HL-60 (cell line): Measurements from ENCODE around the gene FASTK.
"Not testable (repeated sequence)": the region's sequence is repeated elsewhere in the genome, so short reads cannot be mapped to it uniquely, and the experiment has no call there.

Source experiments
- DNase-seq, 2 experiments: peaks; one replicate each; pipeline ENCODE4 v3.0.0-alpha.2; 2010 to 2020; ENCODE audit warnings: low read depth in 1 of 2, low spot score in 1 of 2
- H3K27ac ChIP-seq: fragments of 250-450 bp; sonication (Bioruptor Pico); replicated peaks from 2 replicates; pipeline ENCODE4 v1.5.1; 2020; ENCODE audit warnings: mild to moderate bottlenecking, moderate library complexity
- H3K27me3 ChIP-seq: fragments of 250-450 bp; sonication (Bioruptor Pico); 2 replicates; pipeline ENCODE4 v1.5.1; 2021; ENCODE audit warnings: mild to moderate bottlenecking, moderate library complexity; ENCODE audit not compliant: insufficient read depth, poor library complexity, severe bottlenecking
- H3K4me3 ChIP-seq: replicated peaks from 2 replicates; pipeline ENCODE4 v1.5.1; 2011; ENCODE audit warnings: mild to moderate bottlenecking, control low read depth, low read length; ENCODE audit not compliant: insufficient read depth
- GABPA ChIP-seq: IDR thresholded peaks from 2 replicates; pipeline ENCODE4 v1.6.1; 2012; ENCODE audit warnings: low read depth
- POLR2AphosphoS5 ChIP-seq: IDR thresholded peaks from 2 replicates; pipeline ENCODE4 v1.6.1; 2012; ENCODE audit warnings: low read depth
- SPI1 ChIP-seq: IDR thresholded peaks from 2 replicates; pipeline ENCODE4 v1.6.1; 2012; ENCODE audit warnings: low read depth, mild to moderate bottlenecking, borderline replicate concordance
- TF ChIP-seq, protein P1 (sequence below): IDR thresholded peaks from one replicate; pipeline ENCODE4 v1.5.1; 2011; ENCODE audit warnings: low read length, control low read depth, inconsistent platforms; ENCODE audit not compliant: insufficient read depth
- TF ChIP-seq, protein P2 (sequence below): IDR thresholded peaks from 2 replicates; pipeline ENCODE4 v1.6.1; 2012; ENCODE audit warnings: low read depth; ENCODE audit not compliant: insufficient replicate concordance

FASTK gene

DNA sequence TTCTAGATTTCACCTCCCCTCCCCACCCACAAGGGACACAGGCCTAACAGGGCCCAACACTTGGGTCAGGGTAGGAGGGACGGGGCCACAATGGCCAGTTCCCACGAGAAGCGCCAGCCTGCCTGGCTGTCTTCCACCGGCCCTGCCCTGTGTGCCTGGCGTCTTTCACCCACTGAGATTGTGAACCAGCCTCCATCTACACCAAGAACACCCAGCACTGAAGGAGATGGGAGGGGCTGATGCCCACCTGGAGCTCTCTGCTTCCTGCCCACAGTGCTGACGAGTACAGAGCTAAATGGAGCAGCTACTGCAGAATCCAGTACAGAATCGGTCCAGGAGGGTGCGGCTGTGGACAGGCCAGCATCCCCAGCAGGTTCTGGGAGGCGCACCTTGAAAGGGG is 34.6 kb downstream of the FASTK start:
- Histone ChIP-seq H3K27ac (no peak overlapping the region), H3K4me3 (no peak overlapping the region), H3K27me3 (no peaks in the 10 kb centered on the region)
- DNase-seq, result no peak
- TF ChIP-seq POLR2AphosphoS5 (no peak), SPI1 (no peak), GABPA (no peak)
- TF ChIP-seq, protein P1, sequence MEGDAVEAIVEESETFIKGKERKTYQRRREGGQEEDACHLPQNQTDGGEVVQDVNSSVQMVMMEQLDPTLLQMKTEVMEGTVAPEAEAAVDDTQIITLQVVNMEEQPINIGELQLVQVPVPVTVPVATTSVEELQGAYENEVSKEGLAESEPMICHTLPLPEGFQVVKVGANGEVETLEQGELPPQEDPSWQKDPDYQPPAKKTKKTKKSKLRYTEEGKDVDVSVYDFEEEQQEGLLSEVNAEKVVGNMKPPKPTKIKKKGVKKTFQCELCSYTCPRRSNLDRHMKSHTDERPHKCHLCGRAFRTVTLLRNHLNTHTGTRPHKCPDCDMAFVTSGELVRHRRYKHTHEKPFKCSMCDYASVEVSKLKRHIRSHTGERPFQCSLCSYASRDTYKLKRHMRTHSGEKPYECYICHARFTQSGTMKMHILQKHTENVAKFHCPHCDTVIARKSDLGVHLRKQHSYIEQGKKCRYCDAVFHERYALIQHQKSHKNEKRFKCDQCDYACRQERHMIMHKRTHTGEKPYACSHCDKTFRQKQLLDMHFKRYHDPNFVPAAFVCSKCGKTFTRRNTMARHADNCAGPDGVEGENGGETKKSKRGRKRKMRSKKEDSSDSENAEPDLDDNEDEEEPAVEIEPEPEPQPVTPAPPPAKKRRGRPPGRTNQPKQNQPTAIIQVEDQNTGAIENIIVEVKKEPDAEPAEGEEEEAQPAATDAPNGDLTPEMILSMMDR, result no peak
- TF ChIP-seq, protein P2, sequence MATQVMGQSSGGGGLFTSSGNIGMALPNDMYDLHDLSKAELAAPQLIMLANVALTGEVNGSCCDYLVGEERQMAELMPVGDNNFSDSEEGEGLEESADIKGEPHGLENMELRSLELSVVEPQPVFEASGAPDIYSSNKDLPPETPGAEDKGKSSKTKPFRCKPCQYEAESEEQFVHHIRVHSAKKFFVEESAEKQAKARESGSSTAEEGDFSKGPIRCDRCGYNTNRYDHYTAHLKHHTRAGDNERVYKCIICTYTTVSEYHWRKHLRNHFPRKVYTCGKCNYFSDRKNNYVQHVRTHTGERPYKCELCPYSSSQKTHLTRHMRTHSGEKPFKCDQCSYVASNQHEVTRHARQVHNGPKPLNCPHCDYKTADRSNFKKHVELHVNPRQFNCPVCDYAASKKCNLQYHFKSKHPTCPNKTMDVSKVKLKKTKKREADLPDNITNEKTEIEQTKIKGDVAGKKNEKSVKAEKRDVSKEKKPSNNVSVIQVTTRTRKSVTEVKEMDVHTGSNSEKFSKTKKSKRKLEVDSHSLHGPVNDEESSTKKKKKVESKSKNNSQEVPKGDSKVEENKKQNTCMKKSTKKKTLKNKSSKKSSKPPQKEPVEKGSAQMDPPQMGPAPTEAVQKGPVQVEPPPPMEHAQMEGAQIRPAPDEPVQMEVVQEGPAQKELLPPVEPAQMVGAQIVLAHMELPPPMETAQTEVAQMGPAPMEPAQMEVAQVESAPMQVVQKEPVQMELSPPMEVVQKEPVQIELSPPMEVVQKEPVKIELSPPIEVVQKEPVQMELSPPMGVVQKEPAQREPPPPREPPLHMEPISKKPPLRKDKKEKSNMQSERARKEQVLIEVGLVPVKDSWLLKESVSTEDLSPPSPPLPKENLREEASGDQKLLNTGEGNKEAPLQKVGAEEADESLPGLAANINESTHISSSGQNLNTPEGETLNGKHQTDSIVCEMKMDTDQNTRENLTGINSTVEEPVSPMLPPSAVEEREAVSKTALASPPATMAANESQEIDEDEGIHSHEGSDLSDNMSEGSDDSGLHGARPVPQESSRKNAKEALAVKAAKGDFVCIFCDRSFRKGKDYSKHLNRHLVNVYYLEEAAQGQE, result no peak

DNA sequence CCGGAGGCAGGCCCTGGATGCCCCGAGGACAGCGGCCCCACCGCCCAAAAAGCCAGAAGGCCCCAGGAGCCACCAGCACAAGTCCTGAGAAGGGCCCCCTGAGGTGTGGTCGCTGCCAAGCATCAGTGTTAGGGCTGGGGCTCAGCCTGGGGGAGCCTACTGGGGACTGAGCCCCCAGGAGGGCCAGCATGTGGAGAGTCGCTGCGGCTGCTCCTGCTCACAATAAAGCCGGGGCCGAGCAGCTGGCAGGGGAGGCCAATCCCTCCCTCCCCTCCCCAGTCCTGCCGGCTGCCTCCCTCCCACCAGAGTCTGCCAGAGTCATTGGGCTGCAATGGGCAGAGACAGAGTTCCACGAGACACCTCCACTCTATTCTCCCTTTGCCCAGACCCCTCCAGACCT is 35.3 kb downstream of the FASTK start:
- H3K27me3 ChIP-seq, result no peaks in the 10 kb centered on the region
- TF ChIP-seq, protein P1, result no peak
- TF ChIP-seq POLR2AphosphoS5, result no peak
- TF ChIP-seq GABPA, result no peak
- TF ChIP-seq, protein P2, result no peak
- no peak for TF ChIP-seq SPI1
- no peak overlapping the region for H3K27ac ChIP-seq
- DNase-seq, result no peak
- no peak overlapping the region for H3K4me3 ChIP-seq

DNA sequence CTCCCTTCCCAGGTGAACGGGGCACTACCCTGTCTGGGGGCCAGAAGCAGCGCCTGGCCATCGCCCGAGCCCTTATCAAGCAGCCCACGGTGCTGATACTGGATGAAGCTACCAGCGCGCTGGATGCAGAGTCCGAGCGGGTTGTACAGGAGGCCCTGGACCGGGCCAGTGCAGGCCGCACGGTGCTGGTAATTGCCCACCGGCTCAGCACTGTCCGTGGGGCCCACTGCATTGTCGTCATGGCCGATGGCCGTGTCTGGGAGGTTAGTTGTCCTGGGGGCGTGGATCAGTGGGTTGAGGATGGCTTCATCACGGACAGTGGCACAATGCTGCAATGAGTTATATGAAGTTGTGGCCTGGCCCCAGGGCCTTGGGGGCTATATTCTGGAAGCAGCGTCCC is 36.6 kb downstream of the FASTK start:
- no peak for TF ChIP-seq SPI1
- TF ChIP-seq, protein P2, result no peak
- no peak for TF ChIP-seq GABPA
- TF ChIP-seq, protein P1, result no peak
- TF ChIP-seq POLR2AphosphoS5, result no peak
- no peak overlapping the region for H3K4me3 ChIP-seq
- no peaks in the 10 kb centered on the region for H3K27me3 ChIP-seq
- no peak for DNase-seq
- no peak overlapping the region for H3K27ac ChIP-seq

DNA sequence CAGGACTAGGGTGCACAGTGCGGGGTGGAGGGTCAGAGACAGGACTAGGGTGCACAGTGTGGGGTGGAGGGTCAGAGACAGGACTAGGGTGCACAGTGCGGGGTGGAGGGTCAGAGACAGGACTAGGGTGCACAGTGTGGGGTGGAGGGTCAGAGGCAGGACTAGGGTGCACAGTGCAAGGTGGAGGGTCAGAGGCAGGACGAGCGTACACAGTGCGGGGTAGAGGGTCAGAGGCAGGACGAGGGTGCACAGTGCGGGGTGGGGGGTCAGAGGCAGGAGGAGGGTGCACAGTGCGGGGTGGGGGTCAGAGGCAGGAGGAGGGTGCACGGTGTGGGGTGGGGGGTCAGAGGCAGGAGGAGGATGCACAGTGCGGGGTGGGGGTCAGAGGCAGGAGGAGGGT is 37.2 kb downstream of the FASTK start:
- H3K27ac ChIP-seq, DNase-seq, H3K4me3 ChIP-seq, H3K27me3 ChIP-seq: not testable (repeated sequence)
